HG02938 (cell line): ENCODE data around the gene CXCR4.

Experiments used
- ATAC-seq: cut with Tn5 transposase; IDR thresholded peaks from one replicate; pipeline ENCODE4 v1.9.1; 2021; ENCODE audit warnings: mild to moderate bottlenecking, moderate library complexity; ENCODE audit not compliant: unreplicated experiment

The CXCR4 gene

GRCh38 chr2:136117909-136118818 is at the start of gene CXCR4:
CXCR4 (minus strand) TSS chr2:136118149; CDS start chr2:136118060, 89 bp downstream.
- ATAC-seq = peak; percentile 16

DNA sequence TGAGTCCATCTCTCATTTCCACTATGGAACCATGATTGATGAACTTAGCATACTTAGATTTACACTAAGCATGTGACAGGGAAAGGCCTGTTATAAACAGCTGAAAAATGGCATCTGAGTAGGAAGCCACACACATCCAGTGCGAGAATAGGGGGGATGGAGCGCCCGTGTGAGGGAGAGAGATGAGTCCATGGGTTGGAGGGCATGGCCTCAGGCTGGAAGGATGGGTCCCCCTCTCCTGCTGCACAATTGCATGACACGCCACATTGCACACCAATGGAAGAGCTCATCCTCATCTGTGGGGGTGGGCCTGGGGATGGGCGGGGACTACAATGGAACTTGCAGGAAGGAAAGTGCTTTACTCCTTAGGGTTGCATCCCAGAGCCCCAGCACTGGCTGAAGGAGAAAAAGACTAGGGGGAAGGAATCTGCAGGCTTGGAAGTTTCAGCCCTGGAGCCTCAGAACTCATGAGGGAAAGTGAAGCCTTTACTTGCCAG is 46.4 kb upstream of the CXCR4 start:
- ATAC-seq = no peak

- no peak for ATAC-seq
Observed at GRCh38 chr2:136162438-136162837, 44.5 kb upstream of the CXCR4 start.

DNA sequence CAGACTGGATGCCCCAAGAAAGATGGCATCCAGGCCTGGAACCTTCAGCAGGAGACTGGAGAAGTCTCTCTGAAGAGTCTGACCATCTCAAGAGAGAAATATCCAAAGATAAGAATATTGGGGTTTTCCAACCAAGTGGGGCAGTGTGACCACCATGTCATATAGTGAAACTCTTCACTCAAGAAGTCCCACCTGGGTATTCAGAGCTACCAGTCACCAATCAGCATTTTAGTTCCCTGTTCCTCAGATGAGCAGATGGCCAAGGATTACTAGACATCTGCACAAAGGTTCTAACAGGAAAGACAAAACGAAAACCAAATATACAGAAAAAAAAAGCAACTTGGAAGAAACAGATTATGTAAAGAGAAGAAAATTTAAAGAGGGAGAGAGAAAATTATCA is 38.5 kb upstream of the CXCR4 start:
- no peak for ATAC-seq

DNA sequence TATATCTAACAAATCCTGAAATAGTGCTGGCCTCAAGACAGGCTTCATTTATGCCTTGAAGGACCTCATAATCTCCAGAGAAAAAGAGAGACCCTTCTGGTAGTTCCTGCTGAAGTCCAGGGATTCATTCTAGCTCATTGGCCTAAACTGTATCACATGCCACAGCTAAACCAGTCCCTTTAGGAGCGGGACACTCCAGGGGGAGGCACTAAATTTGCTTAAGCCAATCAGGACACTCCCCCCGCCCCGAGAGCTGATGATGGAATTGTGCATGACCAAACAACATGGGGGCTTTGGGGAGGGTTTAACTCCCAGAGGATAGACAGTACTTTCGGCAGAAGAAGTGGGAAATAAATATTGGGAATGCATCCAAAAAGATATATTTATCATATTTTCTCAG is 36.4 kb upstream of the CXCR4 start:
- ATAC-seq = no peak

DNA sequence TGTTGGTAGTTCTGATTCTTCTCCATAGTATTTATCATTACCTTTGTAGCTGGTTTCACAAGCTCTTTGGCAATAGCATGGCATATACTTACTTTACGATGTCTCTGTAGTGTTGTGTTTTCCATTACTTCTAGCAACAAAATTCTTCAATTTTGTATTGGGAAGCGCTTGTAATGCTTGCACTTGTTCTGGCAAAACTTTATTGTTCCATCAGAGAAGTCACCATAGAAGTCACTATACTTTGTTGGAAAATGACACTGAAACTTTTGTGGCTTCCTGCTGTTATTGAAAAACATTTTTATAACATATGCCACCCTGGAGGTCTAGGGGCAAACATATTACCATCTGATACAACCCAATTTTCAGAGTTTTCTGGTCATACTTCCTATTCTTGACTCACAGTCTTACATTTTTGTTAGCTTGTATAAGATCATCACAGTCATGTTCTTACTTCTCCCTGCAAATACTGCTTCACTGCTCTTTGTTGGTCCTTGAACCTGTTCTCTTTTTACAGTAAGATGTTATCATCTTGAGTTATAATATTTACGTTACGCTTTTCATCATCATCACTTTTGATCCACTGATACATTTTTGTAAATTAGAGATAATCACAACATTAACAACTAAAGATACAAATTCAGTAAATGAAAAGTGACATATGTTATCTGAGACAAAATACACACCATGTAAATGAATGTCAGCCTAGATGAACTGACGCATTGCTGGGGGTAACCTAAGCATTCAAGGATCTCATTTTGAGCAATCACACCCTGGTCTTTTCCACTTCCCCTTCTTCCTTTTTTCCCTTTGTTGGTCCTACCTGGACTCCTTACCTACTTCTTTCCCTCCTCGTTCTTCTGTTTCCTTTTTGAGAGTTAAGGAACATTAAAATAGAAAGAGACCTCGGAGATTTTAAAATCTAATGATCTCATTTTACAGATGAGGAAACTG is 33.3 kb upstream of the CXCR4 start:
- no peak for ATAC-seq

GRCh38 chr2:136149011-136149410 is 31.1 kb upstream of the CXCR4 start:
- ATAC-seq = no peak

DNA sequence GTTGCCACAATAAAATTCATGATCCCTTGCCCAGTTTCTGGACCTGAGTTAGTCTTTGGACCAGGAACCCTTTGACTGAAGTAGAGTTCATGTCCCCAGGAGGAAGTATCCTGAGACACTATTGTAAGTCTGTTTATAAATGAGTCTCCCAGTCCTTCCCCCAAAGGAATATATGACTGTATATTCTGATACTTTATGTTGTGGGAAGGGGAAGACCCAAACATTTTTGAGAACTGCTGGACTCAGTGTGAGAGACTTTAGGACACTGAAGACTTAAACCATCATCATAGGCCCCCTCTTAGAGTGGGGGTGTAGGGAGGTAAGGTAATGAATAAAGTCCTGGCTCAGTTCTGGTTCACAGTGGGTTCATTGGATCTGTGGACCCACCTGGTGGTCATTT is 28.6 kb upstream of the CXCR4 start:
- ATAC-seq = no peak

DNA sequence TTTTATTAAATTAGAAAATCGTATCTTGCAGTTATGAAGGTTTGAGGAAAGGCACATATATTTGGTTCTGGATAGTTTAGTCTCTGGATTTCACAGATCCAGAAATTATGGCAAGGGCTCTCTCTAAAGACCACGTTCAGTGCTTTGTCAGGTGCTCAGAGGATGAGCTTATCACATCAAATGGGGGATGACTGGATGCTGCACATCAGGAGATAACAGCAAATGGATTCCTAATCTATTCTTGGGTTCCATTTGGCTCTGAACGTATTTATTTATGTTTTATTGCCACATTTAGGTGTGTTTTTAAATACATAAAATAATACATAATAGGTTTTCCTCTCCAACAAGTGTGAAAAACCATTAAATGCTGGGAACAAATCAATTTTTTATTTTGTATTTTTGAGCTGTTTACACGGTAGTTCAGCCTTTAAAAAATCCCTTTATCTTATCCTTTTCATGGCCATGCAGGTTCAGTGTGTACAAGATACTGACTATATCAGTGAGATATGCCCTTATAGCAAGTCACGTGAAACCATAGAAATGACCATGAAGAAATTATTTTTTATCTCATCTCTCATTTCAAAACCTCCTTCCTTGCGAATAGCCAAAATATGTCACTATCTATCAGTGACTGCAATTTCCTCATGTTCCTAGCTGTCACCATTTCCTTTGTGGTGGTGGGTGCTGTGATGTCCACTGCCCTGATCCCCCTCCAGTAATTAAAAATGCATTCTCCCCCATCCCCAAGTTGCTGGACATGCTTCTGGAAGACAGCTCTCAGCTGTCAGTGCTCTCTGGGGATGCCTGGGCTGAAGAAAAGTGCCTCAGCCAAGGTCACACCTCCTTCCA is 25.9 kb upstream of the CXCR4 start:
- ATAC-seq = no peak

DNA sequence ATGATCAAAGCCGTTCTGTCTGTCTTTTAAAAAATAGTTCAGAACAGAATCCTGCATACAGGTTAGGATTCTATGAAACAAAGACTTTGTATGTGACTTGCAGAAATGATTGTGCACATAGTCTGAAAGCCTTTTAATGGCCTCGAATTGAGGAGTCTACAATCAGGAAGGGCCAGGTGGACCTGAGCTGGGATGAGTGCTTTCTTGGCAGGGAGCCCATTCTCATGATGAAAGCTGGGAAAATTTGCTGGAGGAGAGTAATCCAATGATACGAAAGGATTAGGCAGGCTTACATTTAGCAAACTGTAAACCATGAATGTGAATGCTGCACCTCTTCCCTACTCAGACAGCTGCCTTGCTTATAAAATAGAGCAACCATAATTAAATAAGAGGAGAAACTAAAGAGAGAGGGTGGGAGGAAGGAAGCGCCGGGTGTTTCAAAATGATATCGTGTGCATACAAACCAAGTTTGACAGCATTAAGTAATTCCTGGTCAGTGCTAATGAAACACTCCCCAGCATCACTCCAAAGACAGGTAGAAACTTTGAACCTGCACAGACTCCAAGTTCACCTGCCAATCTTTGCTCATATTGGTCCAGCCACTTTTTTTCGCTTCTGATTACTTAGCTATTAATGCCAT is 23.7 kb upstream of the CXCR4 start:
- no peak for ATAC-seq

- ATAC-seq = peak; percentile 42
Observed at GRCh38 chr2:136139631-136140030, 21.7 kb upstream of the CXCR4 start.

DNA sequence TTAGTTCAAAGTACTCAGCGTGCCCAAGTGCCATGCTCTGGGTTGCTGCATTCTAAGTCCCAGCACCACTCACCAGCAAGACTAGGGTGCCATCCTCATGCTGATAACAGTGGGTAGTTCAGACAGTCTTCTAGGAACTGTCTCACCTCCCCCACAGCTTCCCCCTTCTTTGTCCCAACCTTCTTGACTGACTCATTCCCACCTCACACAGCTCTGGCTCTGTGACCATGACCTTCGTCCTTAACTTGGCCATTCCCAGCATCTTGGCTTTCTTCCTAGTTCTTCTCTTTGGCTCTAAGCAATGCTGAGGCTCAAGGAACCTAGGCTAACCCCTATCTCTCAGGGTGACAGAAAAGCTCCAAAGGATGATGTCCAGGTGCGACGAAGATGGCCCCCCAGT is 20.0 kb upstream of the CXCR4 start:
- no peak for ATAC-seq

DNA sequence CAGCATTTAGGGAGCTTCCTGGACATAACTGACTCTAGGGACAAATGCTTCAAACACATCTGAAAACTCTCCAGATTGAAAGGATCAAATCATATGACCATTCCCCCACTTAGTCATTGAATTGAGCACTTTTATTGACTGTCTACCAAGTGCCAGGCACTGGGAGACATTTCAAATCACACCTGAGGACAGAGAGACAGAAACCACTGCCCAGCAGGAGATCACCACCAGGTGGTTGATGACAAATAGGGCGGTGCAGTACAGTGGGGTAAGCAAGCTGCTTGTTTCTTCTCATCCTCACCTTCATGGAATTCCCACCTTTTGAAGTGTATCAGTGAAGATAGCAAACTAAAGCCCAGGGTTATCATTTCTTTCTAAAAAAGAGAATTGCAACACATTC is 19.0 kb upstream of the CXCR4 start:
- no peak for ATAC-seq

- ATAC-seq = peak; percentile 40
Observed at GRCh38 chr2:136135921-136136906, 18.3 kb upstream of the CXCR4 start.

DNA sequence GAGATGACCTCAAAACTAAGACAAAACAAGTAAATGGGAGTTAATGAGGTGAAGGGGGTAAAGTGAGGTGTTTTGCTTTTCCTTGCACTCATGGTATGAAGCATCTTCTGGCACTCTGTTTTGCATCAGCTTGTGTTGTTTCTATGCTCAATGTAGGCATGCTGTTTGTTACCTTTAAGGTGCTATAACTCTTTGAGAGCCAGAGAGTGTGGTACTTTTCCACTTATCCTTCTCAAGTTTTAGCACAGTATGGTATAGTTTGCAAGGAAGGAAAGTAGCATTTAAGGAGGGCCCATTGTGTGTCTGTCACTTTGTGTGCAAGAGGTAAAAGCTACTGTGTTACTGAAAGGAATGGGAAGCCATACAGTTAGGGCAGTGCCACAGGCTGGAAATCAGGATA is 17.5 kb upstream of the CXCR4 start:
- ATAC-seq = no peak

DNA sequence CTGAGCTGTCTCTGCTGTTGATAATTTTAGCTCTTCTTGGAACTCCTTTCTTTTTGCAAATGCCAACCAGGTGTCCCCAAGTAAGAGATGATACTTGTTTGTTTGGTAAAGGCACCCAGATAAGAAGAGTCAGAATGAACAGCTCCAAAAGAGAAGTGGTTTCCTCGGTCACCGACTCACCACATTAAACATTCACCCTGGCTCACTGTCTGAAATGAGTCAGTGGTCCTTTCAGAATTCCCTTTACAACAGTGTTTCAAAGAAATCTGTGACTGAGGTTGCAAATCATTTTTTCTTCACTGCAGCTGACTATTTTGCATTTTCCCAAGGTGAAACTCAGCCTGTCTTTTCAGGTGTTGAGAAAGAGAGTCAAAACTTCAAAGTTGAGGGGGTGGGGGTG is 16.2 kb upstream of the CXCR4 start:
- peak; percentile 23 for ATAC-seq

- no peak for ATAC-seq
Observed at GRCh38 chr2:136133586-136133985, 15.6 kb upstream of the CXCR4 start.

GRCh38 chr2:136133176-136133575 is 15.2 kb upstream of the CXCR4 start:
- ATAC-seq = no peak

DNA sequence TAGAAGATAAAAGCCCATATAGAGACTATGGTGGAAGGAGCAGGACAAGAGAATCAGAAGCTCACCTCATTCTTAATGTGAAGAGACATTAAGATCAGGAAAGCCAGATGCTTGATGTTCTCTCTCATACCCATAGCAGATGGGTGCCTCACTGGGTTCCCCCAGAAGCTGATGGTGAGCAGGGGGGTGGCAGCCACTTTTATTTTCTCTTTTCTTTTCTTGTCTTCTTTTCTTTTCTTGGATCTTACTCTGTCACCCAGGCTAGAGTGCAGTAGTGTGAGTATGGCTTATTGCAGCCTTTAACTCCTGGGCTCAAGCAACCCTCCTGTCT is 14.8 kb upstream of the CXCR4 start:
- ATAC-seq = no peak
